ENCODE data around the gene PDE6D. TPM values are rescaled to one million over a fixed set of nuclear protein-coding genes. Genes with fewer than 3 reads are reported as not detected.

The PDE6D gene
- total and polyA plus RNA-seq, 2 of the 13 experiments (the other 11 are each of a cell fraction or from before 2014, with no cell fraction given), result 14.1 to 23.2 TPM

DNA sequence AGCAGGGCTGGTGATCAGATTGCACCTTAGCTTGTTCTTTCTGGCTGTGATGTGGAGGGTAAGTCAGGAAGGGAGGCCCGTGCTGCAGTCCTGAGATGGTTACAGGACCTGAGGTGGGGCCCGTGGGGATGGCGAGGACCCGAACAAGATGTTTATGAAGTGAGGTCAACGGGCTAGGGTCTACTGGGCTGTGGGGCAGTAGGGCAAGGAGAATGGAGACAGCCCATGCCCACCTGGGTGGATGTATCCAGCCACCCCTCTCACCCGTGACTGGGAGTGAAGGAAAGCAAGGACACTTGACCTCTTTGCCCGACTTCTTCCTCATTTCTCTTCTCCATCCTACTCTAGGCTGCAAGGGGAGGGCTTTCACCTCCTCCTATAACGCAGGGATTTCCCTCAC, 54.8 kb downstream of the PDE6D start (continued):
- TF ChIP-seq, protein P1, sequence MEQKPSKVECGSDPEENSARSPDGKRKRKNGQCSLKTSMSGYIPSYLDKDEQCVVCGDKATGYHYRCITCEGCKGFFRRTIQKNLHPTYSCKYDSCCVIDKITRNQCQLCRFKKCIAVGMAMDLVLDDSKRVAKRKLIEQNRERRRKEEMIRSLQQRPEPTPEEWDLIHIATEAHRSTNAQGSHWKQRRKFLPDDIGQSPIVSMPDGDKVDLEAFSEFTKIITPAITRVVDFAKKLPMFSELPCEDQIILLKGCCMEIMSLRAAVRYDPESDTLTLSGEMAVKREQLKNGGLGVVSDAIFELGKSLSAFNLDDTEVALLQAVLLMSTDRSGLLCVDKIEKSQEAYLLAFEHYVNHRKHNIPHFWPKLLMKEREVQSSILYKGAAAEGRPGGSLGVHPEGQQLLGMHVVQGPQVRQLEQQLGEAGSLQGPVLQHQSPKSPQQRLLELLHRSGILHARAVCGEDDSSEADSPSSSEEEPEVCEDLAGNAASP (CRISPR knock-in tag; IDR thresholded peaks at IDR 0.05; ENCODE audit: borderline replicate concordance), result no peak
- TF ChIP-seq DMAP1 (CRISPR knock-in tag; IDR thresholded peaks at IDR 0.05) (no peak), MXI1 (IDR thresholded peaks at IDR 0.05; ENCODE audit: borderline replicate concordance, low read depth, low read length) (no peak), NFKB2 (CRISPR knock-in tag; IDR thresholded peaks at IDR 0.05; ENCODE audit: borderline replicate concordance) (no peak)

DNA sequence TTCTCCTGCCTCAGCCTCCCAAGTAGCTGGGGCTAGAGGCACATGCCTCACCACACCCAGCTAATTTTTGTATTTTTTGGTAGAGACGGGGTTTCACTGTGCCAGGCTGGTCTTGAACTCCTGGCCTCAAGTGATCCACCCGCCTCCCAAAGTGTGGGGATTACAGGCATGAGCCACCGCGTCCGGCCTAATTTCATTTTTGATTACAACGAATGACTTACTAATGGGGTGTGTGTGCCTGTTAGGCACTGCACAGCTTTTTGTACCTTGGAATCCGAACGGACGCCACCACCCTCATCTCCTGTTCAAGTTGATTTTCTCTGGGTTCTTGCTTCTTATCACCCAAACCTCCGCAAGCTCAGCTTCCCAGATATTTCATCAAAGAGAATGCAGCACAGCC, 55.6 kb downstream of the PDE6D start:
- DNase-seq (ENCODE audit: low spot score) (no peak), ATAC-seq (no peak), FAIRE-seq (no peak)
- no peak overlapping the region for H3K4me2 ChIP-seq (ENCODE audit: low read depth, low read length)
- intact Hi-C loops (cut with micrococcal nuclease; ENCODE audit: unreplicated experiment), result no loop called here
- H4K20me1 ChIP-seq (ENCODE audit: insufficient read depth, low read length), result no peaks in the 10 kb centered on the region
- H3K9ac ChIP-seq (ENCODE audit: insufficient read depth, low read depth, low read length), result no peak overlapping the region
- H2AFZ ChIP-seq (ENCODE audit: low read length), result no peak overlapping the region
- H3K36me3 ChIP-seq (replicated peaks in 1 of 2; ENCODE audit: control insufficient read depth in 1 of 2, insufficient read depth in 2 of 2, low read length in 2 of 2), result no peaks in the 10 kb centered on the region
- peaks cover 0 to 36% of the 10 kb centered on the region in 2 experiments; a peak in 2 of 5 replicates for H3K27me3 ChIP-seq (ENCODE audit: control insufficient read depth in 1 of 2, insufficient read depth in 2 of 2, low read length in 2 of 2)
- no peak overlapping the region for H3K4me3 ChIP-seq (replicated peaks in 1 of 3; ENCODE audit: insufficient read depth in 1 of 3, low read depth in 2 of 3, low read length in 3 of 3)
- H3K4me1 ChIP-seq (ENCODE audit: insufficient read depth, low read length), result peaks cover 14% of the 10 kb centered on the region
- POLR2A ChIA-PET, result interaction anchor here (0.7 to 0.9 kb wide), 2 partner anchors 16 to 262 kb away, joined by 3 to 5 read pairs; no protein-coding TSS in a partner anchor
- no peak overlapping the region for H3K27ac ChIP-seq (ENCODE audit: extremely low read length, insufficient read depth, low read length)
- CTCF ChIA-PET (ENCODE audit: low intra/inter-chr PET ratio, low total read pairs), result no interaction called here
- H3K79me2 ChIP-seq (ENCODE audit: insufficient read depth, low read length), result no peaks in the 10 kb centered on the region
- in situ Hi-C loops (cut with HindIII; ENCODE audit: extremely low pct_ligation_motif_present, low pct_unique_long_range_greater_than_20kb), result no loop called here
- H3K9me3 ChIP-seq (ENCODE audit: low read length), result no peaks in the 10 kb centered on the region
- BruUV-seq (replicated peaks), result no TSS peak
- 70% methylated on average over 10 of the region's 10 CpGs for WGBS (ENCODE audit: low lambda C conversion rate)
- TF ChIP-seq ZNF737 (CRISPR knock-in tag; IDR thresholded peaks at IDR 0.05; ENCODE audit: borderline replicate concordance) (no peak), CBX2 (IDR thresholded peaks at IDR 0.05; ENCODE audit: low read depth, low read length) (no peak), CBX2 (CRISPR knock-in tag; IDR thresholded peaks at IDR 0.05; ENCODE audit: low read depth) (no peak), NFYB (CRISPR knock-in tag; IDR thresholded peaks at IDR 0.05) (no peak), SIN3B (IDR thresholded peaks at IDR 0.05; ENCODE audit: low read length) (no peak), ZNF746 (CRISPR knock-in tag; IDR thresholded peaks at IDR 0.05) (no peak), TSC22D2 (CRISPR knock-in tag; IDR thresholded peaks at IDR 0.05; ENCODE audit: borderline replicate concordance) (no peak), NPAS2 (CRISPR knock-in tag; IDR thresholded peaks at IDR 0.05; ENCODE audit: borderline replicate concordance) (no peak), ZNF292 (CRISPR knock-in tag; IDR thresholded peaks at IDR 0.05; ENCODE audit: borderline replicate concordance, low read depth) (no peak), ARHGAP35 (CRISPR knock-in tag; IDR thresholded peaks at IDR 0.05; ENCODE audit: borderline replicate concordance) (no peak)
- TF ChIP-seq, protein P2, sequence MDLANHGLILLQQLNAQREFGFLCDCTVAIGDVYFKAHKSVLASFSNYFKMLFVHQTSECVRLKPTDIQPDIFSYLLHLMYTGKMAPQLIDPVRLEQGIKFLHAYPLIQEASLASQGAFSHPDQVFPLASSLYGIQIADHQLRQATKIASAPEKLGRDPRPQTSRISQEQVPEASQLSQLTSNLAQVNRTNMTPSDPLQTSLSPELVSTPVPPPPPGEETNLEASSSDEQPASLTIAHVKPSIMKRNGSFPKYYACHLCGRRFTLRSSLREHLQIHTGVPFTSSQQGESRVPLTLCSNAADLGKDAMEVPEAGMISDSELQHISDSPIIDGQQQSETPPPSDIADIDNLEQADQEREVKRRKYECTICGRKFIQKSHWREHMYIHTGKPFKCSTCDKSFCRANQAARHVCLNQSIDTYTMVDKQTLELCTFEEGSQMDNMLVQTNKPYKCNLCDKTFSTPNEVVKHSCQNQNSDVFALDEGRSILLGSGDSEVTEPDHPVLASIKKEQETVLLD (CRISPR knock-in tag; IDR thresholded peaks at IDR 0.05; ENCODE audit: low read depth), result no peak
- TF ChIP-seq, protein P3, sequence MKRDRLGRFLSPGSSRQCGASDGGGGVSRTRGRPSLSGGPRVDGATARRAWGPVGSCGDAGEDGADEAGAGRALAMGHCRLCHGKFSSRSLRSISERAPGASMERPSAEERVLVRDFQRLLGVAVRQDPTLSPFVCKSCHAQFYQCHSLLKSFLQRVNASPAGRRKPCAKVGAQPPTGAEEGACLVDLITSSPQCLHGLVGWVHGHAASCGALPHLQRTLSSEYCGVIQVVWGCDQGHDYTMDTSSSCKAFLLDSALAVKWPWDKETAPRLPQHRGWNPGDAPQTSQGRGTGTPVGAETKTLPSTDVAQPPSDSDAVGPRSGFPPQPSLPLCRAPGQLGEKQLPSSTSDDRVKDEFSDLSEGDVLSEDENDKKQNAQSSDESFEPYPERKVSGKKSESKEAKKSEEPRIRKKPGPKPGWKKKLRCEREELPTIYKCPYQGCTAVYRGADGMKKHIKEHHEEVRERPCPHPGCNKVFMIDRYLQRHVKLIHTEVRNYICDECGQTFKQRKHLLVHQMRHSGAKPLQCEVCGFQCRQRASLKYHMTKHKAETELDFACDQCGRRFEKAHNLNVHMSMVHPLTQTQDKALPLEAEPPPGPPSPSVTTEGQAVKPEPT (CRISPR knock-in tag; IDR thresholded peaks at IDR 0.05; ENCODE audit: low read depth), result no peak
- TF ChIP-seq, protein P4, sequence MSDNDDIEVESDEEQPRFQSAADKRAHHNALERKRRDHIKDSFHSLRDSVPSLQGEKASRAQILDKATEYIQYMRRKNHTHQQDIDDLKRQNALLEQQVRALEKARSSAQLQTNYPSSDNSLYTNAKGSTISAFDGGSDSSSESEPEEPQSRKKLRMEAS (IDR thresholded peaks at IDR 0.05), result no peak
- TF ChIP-seq, protein P5, sequence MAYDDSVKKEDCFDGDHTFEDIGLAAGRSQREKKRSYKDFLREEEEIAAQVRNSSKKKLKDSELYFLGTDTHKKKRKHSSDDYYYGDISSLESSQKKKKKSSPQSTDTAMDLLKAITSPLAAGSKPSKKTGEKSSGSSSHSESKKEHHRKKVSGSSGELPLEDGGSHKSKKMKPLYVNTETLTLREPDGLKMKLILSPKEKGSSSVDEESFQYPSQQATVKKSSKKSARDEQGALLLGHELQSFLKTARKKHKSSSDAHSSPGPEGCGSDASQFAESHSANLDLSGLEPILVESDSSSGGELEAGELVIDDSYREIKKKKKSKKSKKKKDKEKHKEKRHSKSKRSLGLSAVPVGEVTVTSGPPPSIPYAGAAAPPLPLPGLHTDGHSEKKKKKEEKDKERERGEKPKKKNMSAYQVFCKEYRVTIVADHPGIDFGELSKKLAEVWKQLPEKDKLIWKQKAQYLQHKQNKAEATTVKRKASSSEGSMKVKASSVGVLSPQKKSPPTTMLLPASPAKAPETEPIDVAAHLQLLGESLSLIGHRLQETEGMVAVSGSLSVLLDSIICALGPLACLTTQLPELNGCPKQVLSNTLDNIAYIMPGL (CRISPR knock-in tag; IDR thresholded peaks at IDR 0.05; ENCODE audit: borderline replicate concordance in 1 of 2, low read depth in 1 of 2), result no peak
